ENCODE measurements around the gene ZNF333.
"Not testable (repeated sequence)": the region's sequence is repeated elsewhere in the genome, so short reads cannot be mapped to it uniquely, and the experiment has no call there.

The ZNF333 gene

GRCh38 chr19:14774373-14774772, 84.5 kb downstream of the ZNF333 start:
- DNase-seq (ENCODE audit: low spot score), result no peak
- H3K27ac ChIP-seq, result no peak overlapping the region
- no peak for TF ChIP-seq CTCF (conservative IDR thresholded peaks at IDR 0.05; ENCODE audit: low read depth)
- ChIA-PET CTCF (interaction anchor here (0.7 to 1.2 kb wide), 2 partner anchors 12 to 150 kb away, joined by 3 read pairs; no protein-coding TSS in a partner anchor), POLR2A (ENCODE audit: low non-redundant PET) (no interaction called here)

- POLR2A ChIA-PET (ENCODE audit: low non-redundant PET); H3K27ac ChIP-seq; DNase-seq (ENCODE audit: low spot score): not testable (repeated sequence)
- CTCF ChIA-PET, result interaction anchor here (0.6 kb wide), 1 partner anchor 572 kb away, joined by 3 read pairs; no protein-coding TSS in a partner anchor
Observed at GRCh38 chr19:14775326-14775725, 85.5 kb downstream of the ZNF333 start.

- TF ChIP-seq CTCF (conservative IDR thresholded peaks at IDR 0.05; ENCODE audit: low read depth), result no peak
- ChIA-PET CTCF (interaction anchor here (0.6 kb wide), 2 partner anchors 14 to 47 kb away, joined by 3 to 4 read pairs; no protein-coding TSS in a partner anchor), POLR2A (ENCODE audit: low non-redundant PET) (no interaction called here)
- H3K27ac ChIP-seq, result peak overlapping the region; percentile 78
- no peak for DNase-seq (ENCODE audit: low spot score)
Observed at GRCh38 chr19:14775869-14776586, 86.2 kb downstream of the ZNF333 start.

- POLR2A ChIA-PET (ENCODE audit: low non-redundant PET), result interaction anchor here (0.5 kb wide), 1 partner anchor 242 kb away, joined by 5 read pairs; no protein-coding TSS in a partner anchor
- CTCF ChIA-PET, result interaction anchor here (0.6 to 0.9 kb wide), 2 partner anchors 9 to 12 kb away, joined by 5 read pairs; no protein-coding TSS in a partner anchor
- not testable (repeated sequence) for DNase-seq (ENCODE audit: low spot score)
Observed at GRCh38 chr19:14777645-14778044, 87.8 kb downstream of the ZNF333 start.

GRCh38 chr19:14778110-14778845, 88.4 kb downstream of the ZNF333 start, which contains the start of gene ADGRE2:
Gene ADGRE2 (minus strand): TSS chr19:14778560. CDS start chr19:14776756, 1,804 bp downstream.
- peak within 1 kb of the TSS; percentile 78 for H3K27ac ChIP-seq
- ChIA-PET CTCF (interaction anchor here (0.5 to 1.0 kb wide), 4 partner anchors 9 to 472 kb away, joined by 3 to 5 read pairs (median 4); no protein-coding TSS in a partner anchor), POLR2A (ENCODE audit: low non-redundant PET) (interaction anchor here (0.5 to 0.7 kb wide), 2 partner anchors 29 to 242 kb away, joined by 4 to 5 read pairs; no protein-coding TSS in a partner anchor)
- not testable (repeated sequence) for DNase-seq (ENCODE audit: low spot score)

More at GRCh38 chr19:14777645-14778044, 87.8 kb downstream of the ZNF333 start:
- H3K27ac ChIP-seq, result peak overlapping the region; percentile 78

GRCh38 chr19:14779151-14779550, 89.3 kb downstream of the ZNF333 start:
- no peak for DNase-seq (ENCODE audit: low spot score)
- ChIA-PET POLR2A (ENCODE audit: low non-redundant PET) (no interaction called here), CTCF (interaction anchor here (0.8 to 1.0 kb wide), 2 partner anchors 8 to 87 kb away, joined by 4 read pairs; no protein-coding TSS in a partner anchor)
- no peak for TF ChIP-seq CTCF (conservative IDR thresholded peaks at IDR 0.05; ENCODE audit: low read depth)
- H3K27ac ChIP-seq, result no peak overlapping the region

GRCh38 chr19:14780622-14781225, 90.9 kb downstream of the ZNF333 start:
- CTCF ChIA-PET; DNase-seq (ENCODE audit: low spot score); H3K27ac ChIP-seq; POLR2A ChIA-PET (ENCODE audit: low non-redundant PET): not testable (repeated sequence)

- CTCF ChIA-PET, result interaction anchor here (0.6 kb wide), 1 partner anchor 127 kb away, joined by 3 read pairs; no protein-coding TSS in a partner anchor
- DNase-seq (ENCODE audit: low spot score); POLR2A ChIA-PET (ENCODE audit: low non-redundant PET); H3K27ac ChIP-seq: not testable (repeated sequence)
Observed at GRCh38 chr19:14781713-14782536, 92.1 kb downstream of the ZNF333 start.

Data from RWPE1 (cell line).